ENCODE measurements around the gene LRRC3. TPM values are rescaled to one million over a fixed set of nuclear protein-coding genes. Genes with fewer than 3 reads are reported as not detected.
"Not testable (repeated sequence)": the region's sequence is repeated elsewhere in the genome, so short reads cannot be mapped to it uniquely, and the experiment has no call there.

The LRRC3 gene
- polyA plus RNA-seq, 1 donor: 2.2 TPM

DNA sequence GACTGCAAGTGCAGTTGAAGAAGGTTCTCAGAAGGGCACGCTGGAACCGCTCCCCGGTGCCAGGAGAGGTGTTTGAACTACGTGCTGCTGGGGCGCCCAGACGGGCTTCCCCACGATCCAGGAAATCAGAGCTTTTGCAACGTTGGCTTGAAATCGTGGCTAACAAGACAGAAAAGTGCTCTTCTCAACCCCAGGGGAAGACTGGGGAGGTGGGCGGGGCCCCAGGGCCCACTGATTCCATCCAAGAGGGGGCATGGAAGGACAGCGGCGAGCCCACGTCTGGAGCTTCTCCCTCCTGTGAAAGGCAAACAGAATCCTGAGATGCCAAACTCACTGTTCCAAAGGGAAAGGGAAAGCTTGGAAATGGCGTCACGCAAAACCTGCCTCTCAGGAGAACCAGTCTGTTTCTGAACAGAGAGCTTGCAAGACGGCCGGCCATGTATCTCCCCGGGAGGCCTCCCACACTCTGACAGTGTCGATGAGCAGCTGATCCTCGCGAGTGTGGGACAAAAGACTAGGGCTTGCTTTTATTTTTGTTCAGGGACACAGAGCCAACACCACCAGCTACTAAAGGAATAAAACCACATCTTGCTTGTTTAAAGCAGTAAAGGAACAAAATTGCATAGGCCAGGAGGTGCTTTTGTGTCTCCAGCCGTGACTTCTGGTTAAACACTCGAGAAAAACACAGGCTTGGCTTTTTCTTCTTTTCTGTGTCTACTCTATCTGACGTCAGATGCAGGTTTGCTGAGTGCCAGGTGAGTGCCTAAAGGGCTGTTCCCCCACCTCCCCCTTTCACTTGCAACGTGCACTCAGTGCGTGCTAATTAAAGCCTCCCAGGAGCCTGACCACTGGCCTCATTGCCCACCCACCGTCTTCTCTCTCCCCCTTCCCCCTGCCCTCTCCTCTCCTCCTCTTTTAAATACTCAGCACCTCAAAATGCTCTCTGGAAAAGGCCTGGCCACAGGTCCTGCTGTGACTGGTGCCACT lies 41.5 kb downstream of the LRRC3 start:
- DNase-seq (ENCODE audit: low read depth): no peak

DNA sequence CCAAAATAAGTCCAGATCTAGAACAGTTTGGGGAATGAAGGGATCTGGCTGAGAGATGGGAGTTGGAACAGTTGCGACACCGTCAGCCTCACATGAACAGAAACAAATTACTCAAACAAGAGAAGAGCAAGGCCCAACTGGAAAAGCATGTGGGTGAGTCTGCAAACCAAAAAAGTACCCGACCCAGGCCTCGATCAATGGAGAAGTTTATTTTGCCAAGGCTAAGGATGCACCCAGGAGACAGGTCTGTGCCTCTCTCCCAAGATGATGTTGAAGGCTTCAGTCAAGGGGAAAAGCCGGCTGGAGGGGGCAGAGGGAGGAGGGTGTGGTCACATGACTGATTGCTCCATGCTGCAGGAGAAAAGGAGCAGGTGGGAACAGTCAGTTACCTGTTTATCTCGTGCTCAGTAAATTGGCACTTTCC lies 42.4 kb downstream of the LRRC3 start:
- no peak for DNase-seq (ENCODE audit: low read depth)

DNA sequence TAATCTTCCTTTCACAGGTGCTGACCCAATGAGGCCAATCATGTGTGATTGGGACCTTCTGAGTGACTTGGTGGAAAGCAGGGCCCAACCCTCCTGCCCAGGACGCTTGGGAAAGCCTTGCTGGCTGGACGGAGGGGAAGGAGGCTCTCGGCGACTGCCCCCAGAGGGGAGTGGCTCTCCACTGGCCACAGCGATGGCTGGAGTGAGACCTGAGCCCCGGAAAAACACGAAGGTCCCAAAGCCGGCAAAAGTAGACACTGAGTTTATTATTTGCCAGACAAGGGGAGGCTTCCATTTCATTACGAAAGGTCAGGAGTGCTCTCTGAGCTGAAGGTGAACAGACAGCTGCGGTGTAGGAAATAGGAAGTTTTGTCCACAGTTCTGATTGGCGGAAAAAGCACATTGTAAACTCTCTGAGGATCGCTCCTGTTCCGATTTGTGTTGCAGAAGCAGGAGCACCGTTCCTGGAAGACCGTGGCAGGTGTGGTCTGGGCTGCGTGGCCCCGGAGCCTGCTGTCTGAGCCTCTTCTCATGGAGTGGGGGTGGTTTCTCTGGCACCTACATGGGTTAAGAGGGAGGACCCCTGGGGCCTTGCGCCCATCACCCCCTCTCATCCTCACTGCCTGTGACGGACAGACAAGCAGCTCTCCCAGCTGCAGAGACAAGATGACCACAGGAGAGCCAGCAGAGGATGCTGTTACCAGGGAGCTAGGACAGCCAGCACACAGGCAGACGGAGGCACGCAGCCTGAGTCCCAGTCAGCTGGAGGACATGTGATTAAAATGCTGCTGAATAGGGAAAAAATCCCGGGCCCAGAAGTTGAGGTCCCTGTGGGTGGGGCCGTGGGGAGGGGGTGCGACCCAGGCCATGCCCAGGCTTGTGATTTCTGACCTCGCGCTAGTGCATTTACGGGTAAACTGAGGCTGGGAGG lies 43.2 kb downstream of the LRRC3 start:
- no peak for DNase-seq (ENCODE audit: low read depth)

DNA sequence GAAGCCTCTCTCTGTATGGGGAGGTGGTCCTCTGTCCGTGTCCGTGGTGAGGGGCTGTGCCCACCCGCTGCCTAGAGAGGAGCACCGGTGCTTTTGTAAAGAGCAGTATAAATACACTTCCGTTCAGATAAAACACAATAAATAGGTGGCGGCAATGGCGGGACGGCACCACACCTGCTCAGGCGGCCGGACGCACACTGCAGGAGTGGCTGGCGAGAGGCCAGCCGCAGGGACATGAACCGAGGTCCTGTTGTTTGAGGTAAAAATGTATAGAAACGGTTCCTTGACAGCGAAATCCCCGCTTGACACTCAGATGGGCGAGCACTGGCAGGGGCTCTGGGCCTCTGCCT lies 43.9 kb downstream of the LRRC3 start:
- no peak for DNase-seq (ENCODE audit: low read depth)

DNA sequence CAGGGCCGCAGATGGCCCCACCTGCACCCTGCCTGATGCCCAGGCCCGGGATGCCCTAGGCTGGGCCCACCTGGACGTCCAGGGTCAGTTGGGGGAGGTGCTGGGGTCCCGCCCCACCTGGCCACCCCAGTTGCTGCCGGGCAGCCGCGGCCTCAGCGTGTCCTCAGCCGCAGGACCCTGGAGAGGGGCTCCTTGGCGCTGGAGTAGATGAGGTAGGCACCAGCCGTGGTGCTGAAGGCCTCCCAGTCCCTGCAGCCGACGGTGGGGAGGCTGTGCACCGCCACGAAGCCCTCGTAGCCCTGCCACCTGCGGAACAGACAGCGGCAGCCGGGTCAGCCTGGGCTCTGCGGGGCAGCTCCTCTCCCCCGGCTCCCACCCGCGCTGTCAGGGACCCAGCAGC lies 44.3 kb downstream of the LRRC3 start:
- no peak for DNase-seq (ENCODE audit: low read depth)

DNA sequence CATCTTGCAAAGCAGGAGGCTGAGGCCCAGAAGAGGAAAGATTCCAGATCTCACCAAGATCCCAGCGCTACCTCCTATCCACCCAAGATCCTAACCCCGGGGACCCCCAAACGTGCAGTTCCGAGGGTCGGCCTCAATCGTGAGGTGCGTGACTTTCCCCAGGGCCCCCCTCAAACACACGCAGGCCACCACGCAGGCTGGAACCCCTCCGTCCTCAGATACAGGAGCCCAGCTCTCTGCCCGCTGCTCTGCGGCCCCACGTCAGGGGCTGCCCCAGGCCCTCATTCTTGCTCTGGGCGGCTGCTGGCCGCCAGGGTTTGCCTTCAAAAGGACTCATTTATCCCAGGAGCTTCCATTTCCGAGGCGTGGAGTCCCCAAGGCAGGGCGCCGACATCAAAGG lies 44.8 kb downstream of the LRRC3 start:
- no peak for DNase-seq (ENCODE audit: low read depth)

DNA sequence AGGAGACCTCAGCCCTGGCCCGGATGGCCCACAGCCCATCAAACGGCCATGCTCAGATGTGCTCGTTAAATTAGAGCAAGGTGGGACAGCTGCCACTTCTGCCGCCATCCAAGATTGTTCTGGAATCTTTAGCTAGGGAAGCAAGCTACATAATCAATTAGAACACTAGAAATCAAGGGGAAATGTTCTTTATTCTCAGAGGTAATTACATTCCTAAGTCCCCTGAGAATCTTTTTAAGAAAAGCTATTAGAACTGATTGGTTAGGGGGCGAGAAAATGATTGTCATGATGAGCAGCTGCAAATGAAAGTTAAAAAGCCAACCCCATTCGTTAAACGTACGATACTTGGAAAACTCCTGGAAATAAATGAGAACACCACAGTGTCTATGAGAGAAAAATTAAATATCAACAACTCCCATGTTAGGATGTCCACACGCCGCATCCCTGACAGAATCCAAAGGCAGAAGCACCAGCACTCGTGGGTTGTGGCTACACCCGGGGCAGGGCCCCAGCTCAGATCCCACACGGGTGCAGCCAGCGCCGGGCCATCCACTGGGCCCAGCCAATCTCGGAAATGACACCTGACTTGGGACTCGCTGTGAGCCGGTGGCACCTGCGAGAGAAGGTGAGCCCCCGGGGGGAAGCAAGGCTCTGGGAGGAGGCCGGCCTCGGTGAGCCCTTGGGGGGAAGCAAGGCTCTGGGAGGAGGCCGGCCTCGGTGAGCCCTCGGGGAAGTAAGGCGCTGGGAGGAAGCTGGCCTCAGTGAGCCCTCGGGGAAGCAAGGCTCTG lies 47.1 kb downstream of the LRRC3 start:
- no peak for DNase-seq (ENCODE audit: low read depth)

DNA sequence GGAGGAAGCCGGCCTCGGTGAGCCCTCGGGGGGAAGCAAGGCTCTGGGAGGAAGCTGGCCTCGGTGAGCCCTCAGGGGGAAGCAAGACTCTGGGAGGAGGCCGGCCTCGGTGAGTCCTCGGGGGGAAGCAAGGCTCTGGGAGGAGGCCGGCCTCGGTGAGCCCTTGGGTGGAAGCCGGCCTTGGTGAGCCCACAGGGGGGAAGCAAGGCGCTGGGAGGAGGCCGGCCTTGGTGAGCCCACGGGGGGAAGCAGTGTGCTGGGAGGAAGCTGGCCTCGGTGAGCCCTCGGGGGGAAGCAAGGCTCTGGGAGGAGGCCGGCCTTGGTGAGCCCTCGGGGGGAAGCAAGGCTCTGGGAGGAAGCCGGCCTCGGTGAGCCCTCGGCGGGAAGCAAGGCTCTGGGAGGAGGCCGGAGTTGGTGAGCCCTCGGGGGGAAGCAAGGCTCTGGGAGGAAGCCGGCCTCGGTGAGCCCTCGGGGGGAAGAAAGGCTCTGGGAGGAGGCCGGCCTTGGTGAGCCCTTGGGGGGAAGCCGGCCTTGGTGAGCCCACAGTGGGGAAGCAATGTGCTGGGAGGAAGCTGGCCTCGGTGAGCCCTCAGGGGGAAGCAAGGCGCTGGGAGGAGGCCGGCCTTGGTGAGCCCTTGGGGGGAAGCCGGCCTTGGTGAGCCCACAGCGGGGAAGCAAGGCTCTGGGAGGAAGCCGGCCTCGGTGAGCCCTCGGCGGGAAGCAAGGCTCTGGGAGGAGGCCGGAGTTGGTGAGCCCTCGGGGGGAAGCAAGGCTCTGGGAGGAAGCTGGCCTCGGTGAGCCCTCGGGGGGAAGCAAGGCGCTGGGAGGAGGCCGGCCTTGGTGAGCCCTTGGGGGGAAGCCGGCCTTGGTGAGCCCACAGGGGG lies 47.9 kb downstream of the LRRC3 start:
- not testable (repeated sequence) for DNase-seq (ENCODE audit: low read depth)

DNA sequence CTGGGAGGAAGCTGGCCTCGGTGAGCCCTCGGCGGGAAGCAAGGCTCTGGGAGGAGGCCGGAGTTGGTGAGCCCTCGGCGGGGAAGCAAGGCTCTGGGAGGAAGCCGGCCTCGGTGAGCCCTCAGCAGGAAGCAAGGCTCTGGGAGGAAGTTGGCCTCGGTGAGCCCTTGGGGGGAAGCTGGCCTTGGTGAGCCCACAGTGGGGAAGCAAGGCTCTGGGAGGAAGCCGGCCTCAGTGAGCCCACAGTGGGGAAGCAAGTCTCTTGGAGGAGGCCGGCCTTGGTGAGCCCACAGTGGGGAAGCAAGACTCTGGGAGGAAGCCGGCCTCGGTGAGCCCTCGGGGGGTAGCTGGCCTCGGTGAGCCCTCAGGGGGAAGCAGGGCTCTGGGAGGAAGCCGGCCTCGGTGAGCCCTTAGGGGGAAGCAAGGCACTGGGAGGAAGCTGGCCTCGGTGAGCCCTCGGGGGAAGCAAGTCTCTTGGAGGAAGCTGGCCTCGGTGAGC lies 48.6 kb downstream of the LRRC3 start:
- DNase-seq (ENCODE audit: low read depth): no peak

DNA sequence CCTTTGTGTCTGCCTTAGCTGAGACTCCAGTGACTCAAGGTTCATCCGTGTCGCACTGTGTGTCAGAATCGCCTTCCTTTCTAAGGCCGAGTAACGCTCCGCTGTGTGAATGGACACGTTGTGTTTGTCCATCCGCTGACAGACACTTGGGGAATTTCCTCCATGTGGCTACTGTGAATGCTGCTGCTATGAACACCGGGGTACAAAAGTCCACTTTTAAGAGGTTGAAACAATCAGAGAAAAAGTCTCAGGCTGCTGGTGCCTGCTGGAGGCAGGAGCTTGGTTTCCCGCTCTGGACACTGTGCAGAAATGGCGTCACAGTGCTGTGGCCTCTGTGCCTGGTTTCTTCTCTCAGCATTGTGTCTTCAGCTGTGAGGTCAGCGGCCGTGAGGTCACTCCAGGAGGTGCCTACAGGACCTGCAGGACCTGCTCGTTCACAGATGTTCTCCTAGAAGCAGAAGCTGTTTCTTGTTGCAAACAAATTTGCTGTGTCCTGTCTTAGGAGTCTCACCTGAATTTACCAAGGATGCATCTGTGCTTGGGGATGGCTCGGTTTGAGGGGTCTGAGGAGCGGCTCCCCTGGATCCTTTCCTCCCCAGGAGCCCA lies 50.5 kb downstream of the LRRC3 start:
- no peak for DNase-seq (ENCODE audit: low read depth)

DNA sequence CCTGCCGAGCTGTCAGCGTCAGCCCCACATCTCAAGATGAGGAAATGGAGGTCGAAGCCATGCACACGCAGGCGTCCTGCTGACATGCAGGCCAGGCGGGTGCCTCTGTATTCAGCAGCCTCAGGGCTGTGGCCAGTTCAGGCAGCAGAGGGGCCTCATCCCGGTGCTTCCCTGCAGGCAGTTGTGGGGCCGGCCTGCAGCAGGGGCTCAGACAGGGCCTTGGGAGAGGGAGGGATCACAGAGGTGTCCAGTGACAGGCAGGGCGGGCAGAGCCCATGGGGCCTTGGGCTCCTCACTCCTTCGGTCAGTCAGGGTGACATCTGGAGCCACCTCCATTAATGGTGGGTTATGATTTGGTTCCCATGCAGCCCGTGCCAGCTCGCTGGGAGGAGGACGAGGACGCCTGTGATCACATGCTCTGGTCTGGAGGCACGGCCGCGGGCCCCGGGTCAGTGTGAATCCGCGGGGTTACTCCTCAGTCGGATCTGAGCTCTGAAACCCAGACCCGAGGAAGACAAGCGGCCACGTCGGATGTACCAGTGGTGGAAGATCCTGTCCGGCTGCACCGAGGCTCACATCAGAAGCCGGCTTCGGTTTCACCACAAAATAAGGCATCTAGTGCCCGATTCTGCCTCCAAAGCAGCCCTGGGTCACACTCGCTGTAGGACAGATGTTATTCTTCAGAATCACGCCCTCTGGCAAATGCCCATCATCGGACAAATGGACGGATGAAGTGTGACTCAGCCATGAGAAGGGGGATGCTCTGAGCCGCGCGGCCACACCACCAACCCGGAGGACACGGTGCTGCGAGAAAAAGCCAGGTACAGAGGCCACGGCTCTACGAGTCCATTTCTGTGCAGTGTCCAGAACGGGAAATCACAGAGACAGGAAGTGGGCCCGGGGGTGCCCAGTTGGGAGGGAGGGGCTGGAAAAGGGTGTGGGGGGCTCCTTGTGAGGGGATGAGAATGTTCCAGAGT lies 51.3 kb downstream of the LRRC3 start:
- DNase-seq (ENCODE audit: low read depth): no peak

DNA sequence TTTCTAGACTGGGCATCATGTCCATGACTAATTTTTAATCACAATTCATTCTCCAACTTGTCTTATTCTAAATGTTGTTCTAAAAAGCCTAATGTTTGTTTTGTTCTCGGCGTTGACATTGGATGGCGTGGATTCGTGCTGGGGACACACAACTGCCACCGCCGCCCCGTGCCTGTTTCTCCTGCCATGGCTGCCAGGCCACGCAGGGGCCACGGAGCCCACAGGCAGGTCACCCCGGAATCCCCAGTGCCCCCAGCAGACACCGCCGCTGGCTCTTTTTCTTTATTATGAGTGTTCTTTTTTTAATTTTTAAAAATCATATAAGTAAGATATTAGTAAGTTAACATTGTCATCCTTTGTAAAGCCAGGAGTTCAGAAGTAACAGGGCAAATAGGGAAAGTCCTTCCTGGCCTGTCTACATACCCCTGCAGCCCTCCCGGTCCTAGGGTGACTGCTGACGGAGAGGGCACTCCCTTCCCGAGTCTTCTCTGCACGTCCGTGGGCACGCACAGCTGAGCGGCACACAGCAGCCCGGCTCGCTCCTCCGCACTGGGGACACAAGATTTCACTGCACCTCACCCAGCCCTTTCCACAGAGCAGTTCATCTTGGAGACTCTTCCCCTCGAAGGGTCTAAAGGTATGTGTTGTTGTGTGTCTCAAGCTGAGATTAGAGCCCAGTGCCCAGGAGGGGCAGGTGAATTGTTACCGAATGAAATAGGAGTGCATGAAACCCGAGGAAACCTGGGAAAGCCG lies 52.5 kb downstream of the LRRC3 start:
- DNase-seq (ENCODE audit: low read depth): no peak

DNA sequence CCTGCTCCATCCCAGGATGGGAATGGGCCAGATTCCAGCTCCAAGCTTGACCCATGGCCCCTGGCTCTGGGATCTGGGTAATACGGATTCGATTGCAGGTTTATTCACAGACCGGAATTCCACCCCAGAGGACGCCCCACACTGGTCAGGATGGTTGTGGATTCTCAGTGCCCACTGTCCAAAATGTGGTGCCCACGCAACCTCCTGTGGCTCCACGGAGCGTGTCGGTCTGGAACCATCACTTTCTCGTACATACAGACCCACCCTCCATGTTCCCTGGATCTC lies 53.1 kb downstream of the LRRC3 start:
- no peak for DNase-seq (ENCODE audit: low read depth)

DNA sequence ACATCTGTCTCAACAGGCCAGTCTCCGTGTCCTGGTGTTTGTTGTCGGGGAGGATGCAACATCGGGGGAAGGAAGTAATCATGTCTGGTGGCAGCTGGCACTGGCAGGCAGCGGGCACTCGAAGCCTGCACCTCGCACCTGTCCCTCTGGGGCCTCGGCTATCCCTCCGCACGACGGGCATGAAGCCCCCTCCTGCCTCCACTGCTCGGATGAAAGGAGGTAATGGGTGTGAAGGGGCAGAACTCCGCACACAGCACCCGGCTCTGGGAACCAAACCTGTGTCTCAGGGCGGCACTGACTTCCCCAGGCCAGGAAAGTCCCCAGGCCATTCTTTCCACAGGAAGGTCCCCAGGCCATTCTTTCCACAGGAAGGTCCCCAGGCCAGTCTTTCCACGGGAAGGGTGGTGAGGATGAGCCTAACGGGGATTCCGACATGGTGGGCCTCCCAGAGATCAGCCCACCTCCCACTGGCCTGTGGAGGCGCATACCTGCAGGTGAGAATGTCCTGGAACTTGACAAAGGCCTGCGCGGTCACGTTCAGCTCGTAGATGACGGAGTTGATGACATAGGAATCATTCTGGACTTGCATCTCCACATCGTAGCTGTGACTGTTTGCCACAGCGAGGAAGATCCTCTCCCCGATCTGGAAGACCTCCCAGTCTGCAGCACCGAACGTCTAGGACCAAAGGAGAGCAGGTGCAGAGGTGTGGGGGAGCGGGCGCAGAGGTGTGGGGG lies 53.6 kb downstream of the LRRC3 start:
- DNase-seq (ENCODE audit: low read depth): no peak

DNA sequence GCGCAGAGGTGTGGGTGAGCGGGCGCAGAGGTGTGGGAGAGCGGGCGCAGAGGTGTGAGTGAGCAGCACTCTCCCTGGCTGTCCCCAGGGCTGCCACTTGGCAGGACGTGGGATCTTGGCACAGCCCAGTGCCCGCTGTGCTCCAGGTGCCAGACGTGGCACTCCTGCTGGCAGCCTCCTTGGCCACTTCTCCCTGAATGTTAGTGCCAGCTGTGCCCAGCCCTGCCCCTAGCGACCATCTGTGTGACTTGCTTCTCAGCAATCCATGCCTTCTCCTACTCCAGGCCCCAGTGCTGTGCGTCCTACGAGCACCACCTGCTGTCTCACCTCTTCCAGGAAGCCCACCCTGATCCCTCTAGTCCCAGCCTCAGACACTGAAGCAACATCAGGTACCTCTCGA lies 54.2 kb downstream of the LRRC3 start:
- no peak for DNase-seq (ENCODE audit: low read depth)

DNA sequence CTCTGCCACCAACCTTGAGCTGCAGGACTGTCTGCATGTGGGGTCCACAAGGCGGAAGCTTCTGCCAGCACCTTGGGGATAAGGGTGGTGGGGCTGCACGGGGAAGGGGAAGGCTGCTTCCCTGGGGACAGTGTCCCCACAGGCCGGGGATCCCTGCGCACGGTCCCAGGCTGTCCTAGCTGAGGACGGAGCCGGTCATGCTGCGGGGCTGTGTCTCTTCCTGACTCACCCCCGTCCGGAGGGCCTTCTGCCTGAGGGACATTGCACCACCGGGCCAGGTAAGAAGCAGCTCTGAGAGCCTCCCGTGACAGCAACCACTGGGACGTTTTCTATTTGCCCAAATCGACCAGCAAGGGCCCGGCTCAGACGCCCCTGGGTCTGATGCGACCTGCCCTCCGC lies 54.8 kb downstream of the LRRC3 start:
- DNase-seq (ENCODE audit: low read depth): no peak

DNA sequence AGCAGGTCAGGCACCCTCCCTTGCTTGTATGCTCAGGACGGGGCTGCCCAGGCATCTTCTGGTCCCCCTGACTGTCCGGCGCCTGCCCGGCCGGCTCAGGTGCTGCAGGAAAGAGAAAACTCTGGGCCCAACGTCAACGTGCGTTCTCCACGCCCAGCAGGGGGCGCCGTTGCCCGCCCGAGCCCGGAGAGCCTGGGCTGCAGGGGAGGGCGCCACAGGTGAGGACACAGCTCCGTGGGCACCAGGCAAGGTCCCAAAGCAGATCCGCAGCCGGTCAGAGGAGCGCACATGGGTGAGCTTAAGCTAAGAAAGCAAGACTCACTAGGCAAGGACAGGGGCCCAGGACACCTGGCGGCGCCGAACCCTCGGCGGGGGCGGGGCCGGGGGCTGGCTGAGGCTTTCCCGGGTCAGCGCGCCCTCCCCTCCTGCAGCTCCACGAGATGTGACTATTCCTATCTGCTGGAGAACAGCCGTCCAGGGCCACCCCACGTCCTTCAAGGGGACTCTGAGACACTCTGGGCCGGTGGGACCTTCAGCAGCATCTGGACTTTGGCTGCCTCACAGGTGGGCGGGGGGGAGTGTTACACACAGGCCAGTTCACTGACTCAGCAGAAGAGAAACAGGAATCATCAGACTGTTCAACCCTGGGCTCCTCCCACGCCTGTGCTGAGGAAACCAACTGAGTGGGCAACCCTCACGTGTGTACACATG lies 55.4 kb downstream of the LRRC3 start:
- no peak for DNase-seq (ENCODE audit: low read depth)
